Testis (tissue), 3 donors: ENCODE results near the gene MBNL2. TPM values are rescaled to one million over a fixed set of nuclear protein-coding genes. Genes with fewer than 3 reads are reported as not detected.
"Not testable (repeated sequence)": the region's sequence is repeated elsewhere in the genome, so short reads cannot be mapped to it uniquely, and the experiment has no call there.

Source experiments
- DNase-seq: peaks from one replicate; pipeline ENCODE4 v3.0.0-alpha.2; 2019
- H3K27ac ChIP-seq, 2 donors: fragments of 200-600 bp; sonication (generic); one replicate each; pipeline ENCODE4 v1.5.1; 2019
- H3K27me3 ChIP-seq: fragments of 200-600 bp; sonication (generic); one replicate; pipeline ENCODE4 v1.5.1; 2019
- H3K36me3 ChIP-seq: fragments of 200-600 bp; sonication (generic); one replicate; pipeline ENCODE4 v1.5.1; 2017; ENCODE audit warnings: low read depth; ENCODE audit errors: missing control alignments
- H3K4me1 ChIP-seq: fragments of 200-600 bp; sonication (generic); one replicate; pipeline ENCODE4 v1.5.1; 2019
- H3K4me3 ChIP-seq, 2 donors: fragments of 200-600 bp; sonication (generic); one replicate each; pipeline ENCODE4 v1.5.1; 2017 to 2019
- H3K9me3 ChIP-seq: fragments of 200-600 bp; sonication (generic); one replicate; pipeline ENCODE4 v1.5.1; 2017
- POLR2A ChIP-seq: fragments of 450-650 bp; IDR thresholded peaks from one replicate; pipeline ENCODE4 v1.6.1; 2017; ENCODE audit warnings: antibody characterized with exemption, mild to moderate bottlenecking, moderate library complexity
- whole genome bisulfite sequencing, 2 donors: methylation state at CpG; one replicate each; pipeline ENCODE4 v1.1.5; 2018; 5-methylcytosine and 5-hydroxymethylcytosine counted together
- intact Hi-C: fragments of 100-400 bp; cut with DNase I; formaldehyde crosslinking; loops from one replicate; pipeline ENCODE4 v1.15.1; 2023; ENCODE audit warnings: low total_unique reads
- polyA plus RNA-seq: library from polyadenylated mRNA; stranded (reverse); fragments of 350-450 nt; fragmentation: Illumina TruSeq; extraction: RNeasy Lipid Tissue Mini Kit (QIAGEN cat#74804); gene quantifications from one replicate; pipeline ENCODE4 v1.2.3, GENCODE V29; 2014; ENCODE audit warnings: low read depth, low replicate concordance; ENCODE audit not compliant: insufficient read depth
- total RNA-seq, 2 donors: library from RNA; depleted of rRNA; stranded (reverse); fragments of >200 nt; gene quantifications; one replicate each; pipeline ENCODE4 v1.2.3, GENCODE V29; 2016
- TF ChIP-seq, protein P1 (sequence below), 3 experiments: fragments of 450-650 bp in 2 of 3; fragments of 200-600 bp in 1 of 3; sonication (generic) in 1 of 3; IDR thresholded peaks; one replicate each; pipeline ENCODE4 v1.5.1; 2016 to 2019; ENCODE audit warnings: antibody characterized with exemption in 3 of 3, mild to moderate bottlenecking in 2 of 3, moderate library complexity in 1 of 3

The MBNL2 gene
- total and polyA plus RNA-seq, 3 donors from 2014 or later: 21.5 to 83.0 (median 69.4) TPM

DNA sequence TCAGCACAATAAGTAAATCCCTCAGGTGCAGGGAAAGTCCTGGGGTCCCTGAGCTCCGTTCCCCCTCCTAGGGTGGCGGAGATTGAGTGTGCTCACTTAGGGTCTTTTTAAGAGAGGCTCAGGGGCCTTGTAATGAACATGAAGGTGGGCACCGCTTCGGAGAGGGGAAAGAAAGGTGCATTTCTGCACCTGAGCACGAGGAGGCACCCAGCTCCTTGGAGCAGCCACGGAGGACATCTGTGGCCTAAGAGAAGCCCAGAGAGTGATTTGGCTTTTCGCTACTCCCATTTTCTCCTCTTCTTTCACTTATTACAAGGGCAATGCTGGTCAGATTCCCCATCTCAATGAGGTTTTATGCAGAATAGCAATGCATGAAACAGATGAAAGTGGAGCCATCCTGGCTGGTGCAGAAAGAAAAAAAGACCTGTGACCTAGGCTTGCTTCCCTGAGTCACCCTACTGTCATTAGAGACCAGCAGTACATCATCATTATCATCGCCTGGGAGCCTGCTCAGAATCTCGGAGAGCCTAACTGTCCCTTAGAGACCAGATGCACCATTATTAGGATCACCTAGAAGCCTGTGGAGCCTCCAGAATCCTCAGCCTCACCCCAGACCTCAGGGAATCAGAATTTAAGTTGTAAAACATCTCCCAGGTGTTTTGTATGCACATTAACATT, 125.3 kb downstream of the MBNL2 start:
- H3K27me3 ChIP-seq: no peaks in the 10 kb centered on the region
- H3K27ac ChIP-seq: no peak overlapping the region
- H3K4me3 ChIP-seq: no peak overlapping the region
- peaks cover 4% of the 10 kb centered on the region for H3K4me1 ChIP-seq
- TF ChIP-seq POLR2A: no peak
- TF ChIP-seq, protein P1, sequence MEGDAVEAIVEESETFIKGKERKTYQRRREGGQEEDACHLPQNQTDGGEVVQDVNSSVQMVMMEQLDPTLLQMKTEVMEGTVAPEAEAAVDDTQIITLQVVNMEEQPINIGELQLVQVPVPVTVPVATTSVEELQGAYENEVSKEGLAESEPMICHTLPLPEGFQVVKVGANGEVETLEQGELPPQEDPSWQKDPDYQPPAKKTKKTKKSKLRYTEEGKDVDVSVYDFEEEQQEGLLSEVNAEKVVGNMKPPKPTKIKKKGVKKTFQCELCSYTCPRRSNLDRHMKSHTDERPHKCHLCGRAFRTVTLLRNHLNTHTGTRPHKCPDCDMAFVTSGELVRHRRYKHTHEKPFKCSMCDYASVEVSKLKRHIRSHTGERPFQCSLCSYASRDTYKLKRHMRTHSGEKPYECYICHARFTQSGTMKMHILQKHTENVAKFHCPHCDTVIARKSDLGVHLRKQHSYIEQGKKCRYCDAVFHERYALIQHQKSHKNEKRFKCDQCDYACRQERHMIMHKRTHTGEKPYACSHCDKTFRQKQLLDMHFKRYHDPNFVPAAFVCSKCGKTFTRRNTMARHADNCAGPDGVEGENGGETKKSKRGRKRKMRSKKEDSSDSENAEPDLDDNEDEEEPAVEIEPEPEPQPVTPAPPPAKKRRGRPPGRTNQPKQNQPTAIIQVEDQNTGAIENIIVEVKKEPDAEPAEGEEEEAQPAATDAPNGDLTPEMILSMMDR (IDR thresholded peaks at IDR 0.05): no peak
- intact Hi-C loops: loop anchor here (5.0 kb wide), 1 partner anchor 235 kb away; no protein-coding TSS in a partner anchor
- H3K36me3 ChIP-seq: no peaks in the 10 kb centered on the region
- 71% methylated on average over 9 of the region's 9 CpGs for WGBS, 2 donors
- no peaks in the 10 kb centered on the region for H3K9me3 ChIP-seq
- no peak for DNase-seq

DNA sequence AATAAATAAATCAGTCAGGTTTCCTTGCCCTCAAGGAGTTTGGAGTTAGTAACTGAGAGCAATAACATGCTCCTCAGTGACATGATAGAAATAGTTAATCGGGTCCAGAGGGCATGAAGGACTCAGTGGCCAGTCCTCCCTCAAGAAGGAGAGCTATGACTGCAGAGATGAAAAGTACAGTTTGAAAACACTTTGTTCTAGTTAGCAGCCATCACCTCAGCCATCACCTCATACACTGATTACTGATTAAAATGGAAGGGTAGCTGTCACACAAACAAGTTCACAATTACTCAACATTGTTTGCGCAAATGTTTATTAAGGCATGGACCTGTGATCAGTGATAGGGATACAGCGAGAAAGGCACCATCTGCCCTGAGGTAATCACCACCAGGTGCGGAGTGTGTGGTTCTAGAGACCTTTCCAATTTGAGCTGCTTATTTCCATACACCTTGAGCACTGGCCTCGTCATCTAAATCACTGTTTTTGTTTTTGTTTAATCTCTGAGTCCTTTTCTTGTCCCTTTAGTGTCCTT, 126.5 kb downstream of the MBNL2 start:
- Histone ChIP-seq H3K4me3 (no peak overlapping the region), H3K27me3 (no peaks in the 10 kb centered on the region), H3K27ac (no peak overlapping the region), H3K36me3 (no peaks in the 10 kb centered on the region), H3K4me1 (peaks cover 4% of the 10 kb centered on the region), H3K9me3 (no peaks in the 10 kb centered on the region)
- intact Hi-C loops: loop anchor here (5.0 kb wide), 1 partner anchor 236 kb away; no protein-coding TSS in a partner anchor
- TF ChIP-seq, protein P1 (IDR thresholded peaks at IDR 0.05): no peak
- TF ChIP-seq POLR2A: no peak
- WGBS, 2 donors: 95% methylated on average over 5 of the region's 5 CpGs
- no peak for DNase-seq

DNA sequence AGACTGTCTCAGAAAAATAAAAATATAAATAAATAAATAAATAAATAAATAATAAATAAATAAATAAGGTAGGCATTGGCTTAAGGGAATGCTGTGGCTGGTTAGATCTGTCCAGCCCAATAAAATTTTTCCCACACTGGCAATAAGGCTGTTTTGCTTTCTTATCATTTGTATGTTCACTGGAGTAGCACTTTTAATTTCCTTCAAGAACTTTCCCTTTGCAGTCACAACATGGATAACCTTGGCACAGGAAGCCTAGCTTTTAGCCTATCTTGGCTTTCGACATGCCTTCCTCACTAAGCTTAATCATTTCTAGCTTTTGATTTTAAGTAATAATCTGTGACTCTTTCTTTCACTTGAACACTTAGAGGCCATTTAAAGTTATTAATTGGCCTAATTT, 129.9 kb downstream of the MBNL2 start:
- H3K36me3 ChIP-seq, H3K27ac ChIP-seq, H3K4me3 ChIP-seq, H3K4me1 ChIP-seq, intact Hi-C loops, H3K27me3 ChIP-seq, DNase-seq, H3K9me3 ChIP-seq: not testable (repeated sequence)
- WGBS, 2 donors: 30 to 38% methylated on average over 1 of the region's 1 CpG

DNA sequence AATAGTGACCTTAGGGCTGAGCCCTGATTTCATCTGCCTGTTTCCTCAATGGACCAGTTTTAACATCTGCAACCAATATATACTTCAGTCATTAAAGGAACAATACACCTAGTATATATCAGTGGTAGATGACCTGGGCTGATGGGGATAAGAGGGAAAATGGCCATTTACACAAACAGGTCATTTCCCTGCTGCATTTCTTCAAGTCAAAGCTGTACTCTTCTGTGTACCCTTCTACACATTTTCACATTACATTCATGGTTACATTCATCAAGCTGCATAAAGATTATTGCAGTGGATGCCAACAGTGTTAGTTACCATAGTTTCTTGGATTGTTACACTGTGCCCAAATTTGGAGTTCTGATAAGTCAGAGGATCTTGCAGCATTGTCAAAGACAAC, 130.7 kb downstream of the MBNL2 start:
- no peaks in the 10 kb centered on the region for H3K4me1 ChIP-seq
- intact Hi-C loops: no loop called here

DNA sequence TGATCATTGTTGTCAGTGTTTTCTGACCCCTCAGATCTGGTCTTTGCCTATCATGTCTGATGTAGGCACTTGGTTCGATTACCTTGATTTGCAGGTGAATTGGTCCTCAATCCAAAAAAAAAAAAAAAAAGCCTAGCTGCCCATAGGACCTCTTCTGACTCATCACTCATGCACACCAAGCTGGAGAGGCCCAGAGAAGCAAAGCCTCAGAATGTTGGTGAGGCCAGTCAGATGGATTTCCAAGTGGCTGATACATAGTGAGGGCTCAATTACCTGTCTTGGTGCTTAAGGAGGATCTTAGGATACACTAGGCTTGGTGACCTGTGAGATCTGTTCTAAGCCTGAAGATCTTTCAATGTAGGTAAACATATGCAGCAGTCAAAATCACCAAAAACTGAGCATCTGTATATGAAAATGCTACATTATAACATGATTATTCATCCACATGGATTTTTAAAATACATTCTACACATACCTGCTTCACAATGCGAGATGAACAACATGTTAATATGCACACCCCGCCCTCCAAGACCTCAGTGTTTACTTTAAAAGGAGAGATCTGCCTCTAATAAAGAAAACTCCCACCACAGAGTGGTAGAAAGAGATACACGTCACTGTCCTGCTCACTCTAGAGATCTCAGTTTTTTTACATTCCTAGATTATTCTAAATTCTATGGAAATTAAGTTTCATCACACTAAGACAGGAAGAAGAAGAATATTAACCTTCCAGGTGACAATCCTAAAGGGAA, 132.0 kb downstream of the MBNL2 start:
- no peak overlapping the region for H3K4me3 ChIP-seq
- H3K9me3 ChIP-seq: no peaks in the 10 kb centered on the region
- no peaks in the 10 kb centered on the region for H3K4me1 ChIP-seq
- TF ChIP-seq POLR2A: no peak
- TF ChIP-seq, protein P1 (IDR thresholded peaks at IDR 0.05): no peak
- DNase-seq: no peak
- H3K27ac ChIP-seq: no peak overlapping the region
- H3K27me3 ChIP-seq: no peaks in the 10 kb centered on the region
- intact Hi-C loops: no loop called here
- 86 to 89% methylated on average over 4 of the region's 4 CpGs for WGBS, 2 donors
- no peaks in the 10 kb centered on the region for H3K36me3 ChIP-seq

More for the DNA sequence above, 130.7 kb downstream of the MBNL2 start:
- H3K27me3 ChIP-seq: no peaks in the 10 kb centered on the region
- no peak for DNase-seq
- H3K27ac ChIP-seq: no peak overlapping the region
- TF ChIP-seq, protein P1 (IDR thresholded peaks at IDR 0.05): no peak
- TF ChIP-seq POLR2A: no peak
- no peaks in the 10 kb centered on the region for H3K9me3 ChIP-seq
- H3K36me3 ChIP-seq: no peaks in the 10 kb centered on the region
- no peak overlapping the region for H3K4me3 ChIP-seq
